ENCODE results near the gene CARD19.

Gene CARD19

DNA sequence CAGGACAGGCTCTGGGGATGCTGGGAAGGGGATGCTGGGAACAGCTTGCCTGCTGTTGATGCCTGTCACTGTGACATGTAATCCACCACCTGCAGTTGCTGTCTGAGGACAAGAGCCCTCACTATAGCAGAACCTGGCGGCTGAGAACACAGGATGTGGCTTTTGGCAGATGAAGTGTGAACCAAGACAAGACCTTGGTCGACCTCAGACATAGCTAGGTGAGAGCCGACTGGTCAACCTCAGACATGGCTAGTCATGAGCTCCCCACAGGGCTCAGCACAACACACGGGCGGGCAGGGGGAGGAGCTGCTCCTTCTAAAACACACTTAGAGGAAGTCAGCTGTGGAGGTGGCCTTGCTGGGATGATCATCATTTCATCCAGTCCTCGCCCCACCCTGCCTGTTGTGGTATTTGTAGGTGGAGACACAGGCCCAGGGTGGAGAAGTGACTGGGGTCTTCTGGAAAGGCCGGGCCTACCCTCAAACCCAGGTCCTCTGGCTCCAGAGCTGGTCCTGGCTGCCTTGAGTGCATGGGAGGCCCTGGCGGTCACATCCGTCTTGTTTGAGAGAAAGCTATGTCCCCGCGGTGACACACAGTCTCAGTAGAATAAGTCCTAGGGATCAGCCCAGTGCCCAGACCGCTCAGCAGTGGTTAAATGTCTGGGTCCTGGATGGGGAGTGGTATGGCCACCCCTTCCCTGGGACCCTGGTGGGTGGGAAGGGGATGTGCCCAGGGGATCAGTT, 31.5 kb upstream of the CARD19 start:
- no peak for DNase-seq

DNA sequence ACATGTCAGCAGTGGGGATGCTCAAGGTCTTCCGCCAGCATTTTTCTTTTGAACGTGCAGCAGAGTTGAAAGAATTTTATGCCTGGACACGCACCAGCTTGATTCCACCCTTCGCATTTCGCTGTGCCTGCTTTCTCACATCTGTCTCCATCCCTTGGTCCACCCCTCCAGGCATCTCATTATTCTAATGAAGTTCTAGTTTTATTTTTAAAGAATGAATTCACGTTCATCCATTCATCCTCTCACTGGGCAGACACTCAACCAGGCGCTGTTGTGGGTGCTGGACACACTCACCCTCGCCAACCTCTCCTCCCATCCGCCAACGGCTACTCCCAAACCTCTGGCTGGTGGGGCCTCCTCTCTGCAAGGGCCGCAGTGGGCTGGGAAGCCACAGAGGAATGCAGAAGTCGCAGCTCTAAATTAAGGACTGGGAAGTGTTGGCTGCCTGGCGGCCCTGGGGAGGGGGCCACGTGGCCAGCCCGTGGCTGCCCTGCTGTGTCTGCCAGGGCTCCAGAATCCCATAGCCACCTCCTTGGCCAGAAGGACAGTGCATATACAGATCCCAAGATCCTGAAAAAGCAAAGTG, 30.8 kb upstream of the CARD19 start:
- DNase-seq = no peak

GRCh38 chr9:93066978-93067603, 28.9 kb upstream of the CARD19 start:
- no peak for DNase-seq

GRCh38 chr9:93068956-93069355, 27.1 kb upstream of the CARD19 start:
- DNase-seq = no peak

DNA sequence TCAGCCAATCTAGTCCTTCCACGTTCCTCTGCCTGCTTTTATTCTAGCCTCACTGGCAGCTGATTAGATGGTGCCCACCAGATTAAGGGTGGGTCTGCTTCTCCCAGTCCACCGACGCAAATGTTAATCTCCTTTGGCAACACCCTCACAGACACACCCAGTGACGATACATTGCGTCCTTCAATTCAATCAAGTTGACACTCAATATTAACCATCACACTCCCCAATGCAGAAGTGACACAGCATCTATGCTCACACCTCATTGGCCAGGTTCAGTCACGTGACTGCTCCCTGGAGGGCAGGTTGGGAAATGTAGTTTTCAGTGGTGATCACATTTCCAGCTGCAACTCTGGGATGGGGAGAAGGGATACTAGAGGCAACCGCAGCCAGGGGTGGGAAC, 24.6 kb upstream of the CARD19 start:
- DNase-seq = no peak

GRCh38 chr9:93072383-93072795, 23.6 kb upstream of the CARD19 start:
- no peak for DNase-seq

- DNase-seq = no peak
Observed at GRCh38 chr9:93076101-93076791, 19.8 kb upstream of the CARD19 start.

- no peak for DNase-seq
Observed at GRCh38 chr9:93076792-93077128, 19.3 kb upstream of the CARD19 start.

GRCh38 chr9:93077367-93077766, 18.6 kb upstream of the CARD19 start:
- DNase-seq = no peak

GRCh38 chr9:93077811-93078210, 18.2 kb upstream of the CARD19 start:
- DNase-seq = no peak

DNA sequence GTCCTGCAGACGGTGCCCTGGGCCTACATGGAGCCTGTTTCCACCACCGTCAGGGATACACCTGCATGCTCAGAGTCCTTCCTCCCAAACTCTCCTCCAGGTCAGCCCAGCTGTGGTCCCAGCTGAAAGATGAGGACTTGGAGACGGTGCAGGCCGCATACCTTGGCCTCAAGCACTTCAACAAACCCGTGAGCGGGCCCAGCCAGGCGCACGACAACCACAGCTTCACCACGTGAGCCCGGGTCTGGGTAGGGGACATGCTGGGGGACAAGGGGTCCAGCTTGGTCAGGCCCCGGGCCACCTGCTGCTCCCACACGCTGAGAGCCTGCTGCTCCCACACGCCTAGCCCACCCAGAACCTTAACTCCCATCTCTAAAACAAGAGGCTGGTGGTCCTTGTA, 16.6 kb upstream of the CARD19 start:
- no peak for DNase-seq

DNA sequence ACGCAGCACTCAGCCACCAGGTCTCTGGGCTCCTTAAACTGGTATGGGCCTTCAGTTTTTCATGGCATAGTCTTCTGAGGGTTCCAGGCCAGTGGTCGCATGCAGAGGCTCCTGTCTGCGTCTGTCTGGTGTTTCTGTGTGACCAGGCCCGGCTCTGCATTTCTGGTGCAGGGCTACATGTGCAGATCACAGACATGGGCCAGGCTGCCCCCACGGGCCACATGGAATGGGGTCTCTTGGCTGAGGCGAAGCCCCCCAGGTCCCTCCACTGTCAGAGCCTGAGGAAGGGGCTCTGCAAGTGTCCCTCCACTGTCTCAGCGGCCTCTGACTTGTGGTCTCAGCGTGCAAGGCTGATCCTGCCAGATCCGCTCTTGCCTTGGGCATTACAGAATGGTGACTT, 15.6 kb upstream of the CARD19 start:
- no peak for DNase-seq

DNA sequence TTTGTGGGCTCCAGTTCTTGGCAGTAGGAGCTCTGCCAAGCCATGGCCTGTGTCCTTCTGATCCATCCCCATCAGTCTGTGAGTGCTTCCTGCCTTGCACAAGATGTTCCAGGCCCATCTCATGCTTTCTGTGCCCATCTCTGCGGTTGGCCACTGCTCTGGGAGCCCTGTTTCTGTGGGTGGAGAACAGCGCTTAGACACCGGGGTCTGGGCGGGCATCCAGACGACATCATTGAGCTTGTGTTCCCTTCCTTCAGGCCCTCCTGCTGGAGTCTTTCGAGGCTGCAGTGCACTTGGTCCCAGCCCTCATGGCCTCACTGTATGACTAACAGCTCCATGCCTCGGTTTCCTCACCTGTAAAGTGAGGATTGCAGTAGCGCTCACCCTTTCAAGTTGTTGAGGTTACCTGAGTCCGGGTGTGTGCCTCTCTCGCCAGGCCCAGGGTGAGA, 14.9 kb upstream of the CARD19 start:
- DNase-seq = no peak

DNA sequence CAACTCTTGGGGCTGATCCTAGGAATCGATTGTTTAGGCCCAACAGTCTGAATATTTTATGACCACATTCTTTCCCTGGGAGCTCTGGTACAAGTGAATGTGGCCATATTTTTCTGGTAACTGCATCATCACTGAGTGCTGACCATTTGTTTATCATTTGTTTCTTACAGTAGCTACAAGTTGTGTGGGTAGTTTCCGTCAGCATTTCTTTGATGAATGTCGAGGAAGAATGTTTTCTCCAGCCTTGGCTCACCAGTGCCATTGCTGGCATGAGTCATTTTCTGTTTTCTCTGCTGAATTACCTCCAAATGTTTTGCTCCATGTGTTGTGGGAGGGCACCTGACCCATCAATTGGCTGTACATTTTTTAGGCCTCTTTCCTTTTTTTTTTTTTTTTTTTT, 14.1 kb upstream of the CARD19 start:
- DNase-seq = no peak

DNA sequence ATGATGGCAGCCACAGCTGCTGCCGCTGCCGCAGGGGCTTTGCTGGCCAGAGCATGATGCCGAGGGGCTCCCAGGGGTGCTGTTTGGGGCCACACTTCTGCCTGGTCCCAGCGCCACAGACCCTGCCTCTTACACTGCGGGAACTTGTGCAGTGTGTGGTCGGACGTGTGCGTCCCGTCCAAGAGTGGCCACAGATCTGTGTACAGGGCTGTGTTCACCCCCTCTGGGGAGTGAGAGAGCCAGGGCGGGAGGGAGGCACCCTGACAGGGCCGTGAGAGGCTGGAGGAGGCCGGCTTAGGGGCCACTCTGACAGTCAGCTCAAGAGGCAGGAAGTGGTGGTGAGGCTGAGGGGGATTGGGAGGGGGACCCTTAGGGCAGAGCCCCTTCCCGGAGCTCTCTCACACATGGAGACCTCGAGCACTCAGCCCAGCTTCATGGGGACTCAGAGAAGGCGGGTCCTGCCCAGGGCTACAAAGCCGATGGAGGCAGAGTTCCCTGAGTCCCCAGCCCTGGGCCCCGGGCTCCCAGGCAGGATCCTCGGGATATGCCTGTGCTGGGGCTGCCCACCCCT, 13.1 kb upstream of the CARD19 start:
- DNase-seq = no peak

- DNase-seq = no peak
Observed at GRCh38 chr9:93083592-93084470, 12.2 kb upstream of the CARD19 start.

DNA sequence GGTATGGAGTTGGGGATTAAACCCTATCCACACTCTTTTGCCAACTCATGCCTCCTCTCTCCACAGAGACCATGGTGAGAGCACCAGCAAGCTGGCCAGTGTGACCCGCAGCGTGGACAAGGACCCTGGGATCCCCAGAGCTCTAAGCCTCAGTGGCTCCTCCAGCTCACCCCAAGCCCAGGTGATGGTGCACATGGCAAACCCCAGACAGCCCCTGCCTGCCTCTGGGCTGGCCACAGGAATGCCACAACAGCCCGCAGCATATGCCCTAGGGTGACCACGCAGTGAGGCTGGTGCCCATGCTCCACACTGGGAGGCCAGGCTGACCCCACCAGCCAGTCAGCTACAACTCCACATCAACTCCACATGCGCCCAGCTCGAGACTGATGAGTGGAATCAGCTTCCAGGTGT, 11.5 kb upstream of the CARD19 start:
- DNase-seq = no peak

DNA sequence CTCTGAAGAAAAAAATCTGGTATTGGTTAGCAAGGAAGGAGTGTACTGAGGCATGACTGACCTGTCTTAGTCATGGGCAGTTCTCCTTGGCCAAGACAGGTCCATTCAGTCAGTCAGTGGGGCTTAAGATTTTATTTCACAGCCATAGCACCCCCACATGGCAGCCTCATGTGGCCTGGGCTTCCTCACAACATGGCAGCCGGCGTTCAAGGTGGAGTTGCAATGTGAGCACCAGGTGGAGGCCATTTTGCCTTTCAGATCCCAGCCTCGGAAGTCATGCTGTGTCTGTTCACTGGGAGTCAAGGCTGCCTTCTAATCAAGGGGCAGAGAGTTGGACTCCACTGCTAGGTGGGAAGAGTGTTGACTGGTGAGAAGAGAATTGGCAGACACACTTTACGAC, 10.3 kb upstream of the CARD19 start:
- DNase-seq = no peak

DNA sequence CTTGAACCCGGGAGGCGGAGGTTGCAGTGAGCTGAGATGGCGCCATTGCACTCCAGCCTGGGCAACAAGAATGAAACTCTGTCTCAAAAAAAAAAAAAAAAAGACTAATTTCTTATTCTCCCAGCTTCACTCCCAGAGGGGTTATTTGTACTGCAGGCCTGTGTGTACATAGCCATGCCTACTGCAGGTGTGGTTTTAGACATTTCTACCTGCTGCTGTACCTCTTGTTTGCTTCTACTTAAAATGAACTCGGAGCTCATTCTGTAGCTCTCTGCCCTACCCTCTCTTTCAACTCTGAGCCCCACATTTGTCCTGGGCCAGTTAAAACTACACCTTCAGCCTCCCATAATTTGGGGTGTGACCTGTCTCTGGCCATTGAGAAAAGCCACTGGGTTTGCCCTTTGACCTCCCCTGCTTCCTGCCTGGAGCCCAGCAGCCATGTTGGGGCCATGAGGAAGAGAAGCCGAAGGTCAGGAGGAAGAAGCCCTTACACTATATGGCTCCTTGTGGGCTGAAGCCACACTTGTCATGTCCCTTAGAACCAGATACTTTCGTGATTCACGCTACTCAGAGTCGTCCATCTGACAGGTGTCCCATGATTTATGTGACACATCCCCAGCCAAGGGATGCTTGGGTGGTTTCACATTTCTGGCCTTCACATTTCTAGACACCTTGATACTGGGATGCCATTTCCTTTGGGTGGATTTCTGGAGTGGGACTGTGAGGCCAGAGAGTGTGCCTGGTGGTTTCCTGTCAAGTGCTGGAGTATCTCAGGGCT, 9.4 kb upstream of the CARD19 start:
- no peak for DNase-seq

GRCh38 chr9:93087971-93088655, 7.9 kb upstream of the CARD19 start:
- DNase-seq = no peak

DNA sequence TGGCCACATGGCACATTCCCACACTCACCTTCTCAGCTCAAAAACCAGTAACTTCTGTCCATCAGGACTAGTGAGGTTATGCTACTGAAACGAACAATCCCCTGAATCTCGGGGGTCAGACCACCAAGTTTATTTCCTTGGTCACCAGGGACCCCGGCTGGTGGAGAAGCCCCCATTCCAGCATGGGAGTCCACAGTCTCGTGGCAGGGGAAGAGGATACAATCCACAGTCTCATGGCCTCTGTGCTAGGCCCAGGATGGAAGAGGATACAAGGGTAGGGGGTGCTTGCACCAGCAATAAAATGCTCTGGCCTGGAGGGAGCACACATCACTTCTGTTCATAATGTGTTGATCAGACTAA, 7.4 kb upstream of the CARD19 start:
- DNase-seq = no peak

All from GOT3 (cell line).